Sigmoid colon (tissue), 7 donors: Measurements from ENCODE around the gene KISS1. TPM values are rescaled to one million over a fixed set of nuclear protein-coding genes. Genes with fewer than 3 reads are reported as not detected.

ENCODE experiments used
- DNase-seq: peaks from one replicate; pipeline ENCODE4 v3.0.0-alpha.2; 2019
- H3K27ac ChIP-seq, 4 donors: fragments of 200-600 bp; sonication (generic); one replicate each; pipeline ENCODE4 v1.5.1; 2016 to 2019; ENCODE audit warnings: mild to moderate bottlenecking in 1 of 4
- H3K27me3 ChIP-seq, 3 donors: fragments of 200-600 bp; sonication (generic); one replicate each; pipeline ENCODE4 v1.5.1; 2019; ENCODE audit warnings: mild to moderate bottlenecking in 1 of 3
- H3K36me3 ChIP-seq, 4 donors: fragments of 200-600 bp; sonication (generic); one replicate each; pipeline ENCODE4 v1.5.1; 2016 to 2019
- H3K4me1 ChIP-seq, 4 donors: fragments of 200-600 bp; sonication (generic); one replicate each; pipeline ENCODE4 v1.5.1; 2017 to 2019
- H3K4me3 ChIP-seq, 4 donors: fragments of 200-600 bp; sonication (generic); one replicate each; pipeline ENCODE4 v1.5.1; 2017 to 2019; ENCODE audit warnings: mild to moderate bottlenecking in 2 of 4, moderate library complexity in 1 of 4
- H3K9me3 ChIP-seq, 4 donors: fragments of 200-600 bp in 3 of 4; sonication (generic) in 3 of 4; one replicate each; pipeline versions ENCODE4 v1.5.1 to v1.6.1; 2013 to 2019
- EP300 ChIP-seq, 4 donors: sonication (generic); formaldehyde crosslinking; IDR thresholded peaks; one replicate each; pipeline ENCODE4 v1.6.1; 2017; ENCODE audit warnings: antibody characterized with exemption in 4 of 4
- POLR2A ChIP-seq, 2 donors: fragments of 450-650 bp; IDR thresholded peaks; one replicate each; pipeline ENCODE4 v1.6.1; 2016; ENCODE audit warnings: antibody characterized with exemption in 2 of 2, mild to moderate bottlenecking in 2 of 2, moderate library complexity in 2 of 2
- POLR2AphosphoS5 ChIP-seq, 4 donors: sonication (generic); formaldehyde crosslinking; IDR thresholded peaks; one replicate each; pipeline ENCODE4 v1.6.1; 2017; ENCODE audit warnings: antibody characterized with exemption in 4 of 4
- WGBS, 2 donors: extraction: QIAGEN DNeasy Blood & Tissue Kit; methylation state at CpG; one replicate each; pipeline ENCODE4 v1.1.7; 2013; 5-methylcytosine and 5-hydroxymethylcytosine counted together
- intact Hi-C: fragments of 100-400 bp; cut with DNase I; formaldehyde crosslinking; loops from one replicate; pipeline ENCODE4 v1.15.1; 2023
- polyA plus RNA-seq, 3 donors: library from polyadenylated mRNA; stranded (reverse); fragments of 200-250 nt; gene quantifications; one replicate each; pipeline ENCODE4 v1.2.3, GENCODE V29; 2013
- total RNA-seq, 4 donors: library from RNA; depleted of rRNA; stranded (reverse); fragments of >200 nt; gene quantifications; one replicate each; pipeline ENCODE4 v1.1.0, GENCODE V29; 2016
- TF ChIP-seq, protein P1 (sequence below), 4 experiments: fragments of 450-650 bp in 3 of 4; fragments of 200-600 bp in 1 of 4; IDR thresholded peaks; one replicate each; pipeline ENCODE4 v1.5.1; 2016 to 2019; ENCODE audit warnings: antibody characterized with exemption in 4 of 4, mild to moderate bottlenecking in 3 of 4, moderate library complexity in 2 of 4
- donor health status: healthy with polysubstance abuse.
- donor health status: Bipolar disorder and iron deficiency.
- donor health status: healthy.

The KISS1 gene
- total and polyA plus RNA-seq, 7 donors = 1.2 TPM; not detected in 6

DNA sequence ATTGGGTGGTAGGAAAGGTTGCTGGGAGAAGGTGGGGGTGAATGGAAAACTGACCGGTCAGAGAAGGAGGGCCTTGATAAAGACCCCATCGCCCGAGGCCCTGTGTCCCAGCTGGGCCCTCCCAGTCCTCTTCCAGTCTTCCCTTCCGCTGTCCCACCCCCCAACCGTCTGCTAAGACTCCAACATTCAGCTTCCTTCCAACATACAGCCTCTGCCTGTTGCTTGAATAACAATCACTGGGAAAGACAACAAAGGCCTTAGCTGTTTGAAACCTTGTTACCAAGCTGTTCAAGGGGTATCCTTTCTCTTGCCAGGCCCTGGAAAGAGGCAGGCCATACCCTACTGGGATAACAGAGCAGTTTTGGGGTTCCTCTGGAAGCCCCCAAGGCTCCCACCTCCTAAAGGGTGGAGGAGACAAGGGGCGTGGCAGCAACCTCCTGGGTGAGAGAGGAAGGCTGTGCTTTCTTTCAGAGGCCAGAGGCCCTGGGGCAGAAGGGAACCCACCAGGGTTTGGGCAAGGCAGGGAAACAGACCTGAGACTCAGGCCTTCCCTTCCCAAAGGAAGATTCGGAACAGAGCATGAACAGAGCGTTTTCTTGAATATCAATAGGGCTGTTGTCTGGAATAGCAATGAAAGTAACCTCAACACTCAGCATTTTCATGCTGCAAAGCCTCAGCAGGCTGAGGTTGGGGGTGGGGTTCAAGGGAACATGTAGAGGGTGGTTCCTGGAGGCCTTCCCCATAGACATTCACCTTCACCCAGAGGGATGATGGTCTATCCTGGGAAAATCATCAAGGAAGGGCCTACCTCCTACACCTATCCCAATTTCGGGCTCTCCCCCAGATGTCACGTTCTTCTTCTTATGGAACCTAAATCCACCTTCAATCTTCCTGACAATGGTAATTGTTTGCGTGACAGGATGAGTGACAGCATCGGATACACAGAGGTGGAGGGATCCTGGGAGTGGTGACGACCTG, 48.6 kb downstream of the KISS1 start:
- no peak for DNase-seq
- Histone ChIP-seq H3K27ac (no peak overlapping the region), H3K4me3 (no peak overlapping the region), H3K27me3 (no peaks in the 10 kb centered on the region), H3K36me3 (no peaks in the 10 kb centered on the region), H3K4me1 (peaks cover 0 to 23% (median 20%) of the 10 kb centered on the region in 4 donors), H3K9me3 (no peaks in the 10 kb centered on the region)
- intact Hi-C loops = no loop called here
- 88 to 89% methylated on average over 13 of the region's 13 CpGs for WGBS, 2 donors
- TF ChIP-seq POLR2AphosphoS5 (IDR thresholded peaks at IDR 0.05) (no peak), POLR2A (IDR thresholded peaks at IDR 0.05) (no peak), EP300 (IDR thresholded peaks at IDR 0.05) (no peak)
- TF ChIP-seq, protein P1, sequence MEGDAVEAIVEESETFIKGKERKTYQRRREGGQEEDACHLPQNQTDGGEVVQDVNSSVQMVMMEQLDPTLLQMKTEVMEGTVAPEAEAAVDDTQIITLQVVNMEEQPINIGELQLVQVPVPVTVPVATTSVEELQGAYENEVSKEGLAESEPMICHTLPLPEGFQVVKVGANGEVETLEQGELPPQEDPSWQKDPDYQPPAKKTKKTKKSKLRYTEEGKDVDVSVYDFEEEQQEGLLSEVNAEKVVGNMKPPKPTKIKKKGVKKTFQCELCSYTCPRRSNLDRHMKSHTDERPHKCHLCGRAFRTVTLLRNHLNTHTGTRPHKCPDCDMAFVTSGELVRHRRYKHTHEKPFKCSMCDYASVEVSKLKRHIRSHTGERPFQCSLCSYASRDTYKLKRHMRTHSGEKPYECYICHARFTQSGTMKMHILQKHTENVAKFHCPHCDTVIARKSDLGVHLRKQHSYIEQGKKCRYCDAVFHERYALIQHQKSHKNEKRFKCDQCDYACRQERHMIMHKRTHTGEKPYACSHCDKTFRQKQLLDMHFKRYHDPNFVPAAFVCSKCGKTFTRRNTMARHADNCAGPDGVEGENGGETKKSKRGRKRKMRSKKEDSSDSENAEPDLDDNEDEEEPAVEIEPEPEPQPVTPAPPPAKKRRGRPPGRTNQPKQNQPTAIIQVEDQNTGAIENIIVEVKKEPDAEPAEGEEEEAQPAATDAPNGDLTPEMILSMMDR (IDR thresholded peaks at IDR 0.05) = no peak

DNA sequence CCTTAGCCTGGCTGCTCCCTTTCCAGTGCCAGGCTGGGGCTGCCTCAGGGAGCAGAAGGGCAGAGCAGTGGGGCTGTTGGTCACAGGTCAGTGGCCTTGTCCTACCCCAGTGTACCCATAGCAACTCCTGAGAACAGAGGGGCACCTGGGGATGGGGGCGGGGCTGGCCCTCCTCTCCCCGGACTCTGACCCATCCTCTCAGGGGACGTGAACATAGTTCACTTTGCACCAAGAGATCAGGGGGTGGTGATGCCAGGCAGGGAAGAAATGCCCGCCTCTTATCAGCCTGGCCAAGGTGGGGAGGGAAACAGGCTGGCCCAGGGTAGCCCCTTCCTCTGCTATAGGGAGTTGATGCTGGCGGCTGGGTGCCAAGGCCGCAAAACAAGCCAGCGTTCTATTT, 49.3 kb downstream of the KISS1 start:
- H3K36me3 ChIP-seq = no peaks in the 10 kb centered on the region
- no peak overlapping the region for H3K4me3 ChIP-seq
- no peaks in the 10 kb centered on the region for H3K9me3 ChIP-seq
- TF ChIP-seq, protein P1 (IDR thresholded peaks at IDR 0.05) = no peak
- TF ChIP-seq POLR2A (IDR thresholded peaks at IDR 0.05) (no peak), POLR2AphosphoS5 (IDR thresholded peaks at IDR 0.05) (no peak), EP300 (IDR thresholded peaks at IDR 0.05) (no peak)
- no peak overlapping the region for H3K27ac ChIP-seq
- DNase-seq = no peak
- no peaks in the 10 kb centered on the region for H3K27me3 ChIP-seq
- intact Hi-C loops = no loop called here
- WGBS, 2 donors = 72 to 81% methylated on average over 7 of the region's 7 CpGs
- peaks cover 0 to 16% (median 13%) of the 10 kb centered on the region in 4 donors for H3K4me1 ChIP-seq

DNA sequence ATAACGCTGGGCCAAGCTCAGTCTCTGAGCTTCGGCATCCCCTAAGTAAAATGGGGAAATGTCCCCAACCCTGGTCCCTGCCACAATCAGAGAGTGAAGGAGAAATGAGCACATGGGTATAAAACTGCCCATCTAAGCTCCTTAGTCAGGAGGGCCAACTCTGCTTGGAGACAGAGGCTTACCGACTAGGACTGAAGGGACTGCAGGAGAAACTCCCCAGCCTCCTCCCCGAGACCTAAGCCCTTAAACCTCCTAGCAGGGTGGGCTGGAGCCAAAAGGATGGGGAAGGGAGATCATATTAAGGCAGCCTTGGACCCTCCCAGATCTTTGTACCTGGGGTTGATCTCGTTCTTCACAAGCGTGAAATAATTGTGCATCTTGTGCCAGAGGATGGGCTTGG, 50.0 kb downstream of the KISS1 start:
- Histone ChIP-seq H3K4me1 (peaks cover 0 to 12% (median 9%) of the 10 kb centered on the region in 4 donors), H3K27ac (no peak overlapping the region), H3K4me3 (no peak overlapping the region), H3K9me3 (no peaks in the 10 kb centered on the region), H3K27me3 (no peaks in the 10 kb centered on the region), H3K36me3 (no peaks in the 10 kb centered on the region)
- DNase-seq = no peak
- 90% methylated on average over 6 of the region's 6 CpGs for WGBS, 2 donors
- TF ChIP-seq EP300 (IDR thresholded peaks at IDR 0.05) (no peak), POLR2A (IDR thresholded peaks at IDR 0.05) (no peak), POLR2AphosphoS5 (IDR thresholded peaks at IDR 0.05) (no peak)
- TF ChIP-seq, protein P1 (IDR thresholded peaks at IDR 0.05) = no peak
- intact Hi-C loops = no loop called here

DNA sequence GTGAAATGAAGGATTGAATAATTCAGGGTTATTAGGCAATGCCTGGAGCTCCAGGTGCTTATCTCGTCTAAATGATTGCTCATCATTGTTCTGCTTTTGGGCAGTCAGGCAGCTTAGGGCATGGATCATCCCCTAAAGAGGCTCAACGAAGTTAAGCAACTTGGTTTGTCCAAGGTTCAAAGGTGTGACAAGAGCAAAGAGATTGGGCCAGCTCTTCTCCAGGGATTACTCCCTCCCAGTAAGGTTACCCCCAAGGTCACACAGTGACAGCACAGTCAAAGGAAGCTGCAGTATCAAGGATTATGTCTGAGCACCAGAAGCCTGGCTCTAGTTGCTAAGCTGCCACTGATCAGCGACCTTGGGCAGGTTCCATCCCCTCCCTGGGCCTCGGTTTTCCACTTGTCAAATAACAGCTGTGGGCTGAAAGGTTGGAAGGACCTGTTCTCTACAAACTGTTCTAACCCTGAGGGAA, 51.2 kb downstream of the KISS1 start:
- H3K27me3 ChIP-seq = no peaks in the 10 kb centered on the region
- H3K4me1 ChIP-seq = no peaks in the 10 kb centered on the region
- no peak overlapping the region for H3K4me3 ChIP-seq
- TF ChIP-seq POLR2AphosphoS5 (IDR thresholded peaks at IDR 0.05) (no peak), POLR2A (IDR thresholded peaks at IDR 0.05) (no peak), EP300 (IDR thresholded peaks at IDR 0.05) (no peak)
- TF ChIP-seq, protein P1 (IDR thresholded peaks at IDR 0.05) = no peak
- no peak overlapping the region for H3K27ac ChIP-seq
- H3K36me3 ChIP-seq = no peaks in the 10 kb centered on the region
- no peak for DNase-seq
- intact Hi-C loops = no loop called here
- WGBS, 2 donors = 64 to 78% methylated on average over 4 of the region's 4 CpGs
- no peaks in the 10 kb centered on the region for H3K9me3 ChIP-seq
